Measurements from ENCODE around the gene RBM47. TPM values are rescaled to one million over a fixed set of nuclear protein-coding genes. Genes with fewer than 3 reads are reported as not detected.

RBM47 gene
- total RNA-seq, 1 donor from 2014 or later, result 4.6 TPM

DNA sequence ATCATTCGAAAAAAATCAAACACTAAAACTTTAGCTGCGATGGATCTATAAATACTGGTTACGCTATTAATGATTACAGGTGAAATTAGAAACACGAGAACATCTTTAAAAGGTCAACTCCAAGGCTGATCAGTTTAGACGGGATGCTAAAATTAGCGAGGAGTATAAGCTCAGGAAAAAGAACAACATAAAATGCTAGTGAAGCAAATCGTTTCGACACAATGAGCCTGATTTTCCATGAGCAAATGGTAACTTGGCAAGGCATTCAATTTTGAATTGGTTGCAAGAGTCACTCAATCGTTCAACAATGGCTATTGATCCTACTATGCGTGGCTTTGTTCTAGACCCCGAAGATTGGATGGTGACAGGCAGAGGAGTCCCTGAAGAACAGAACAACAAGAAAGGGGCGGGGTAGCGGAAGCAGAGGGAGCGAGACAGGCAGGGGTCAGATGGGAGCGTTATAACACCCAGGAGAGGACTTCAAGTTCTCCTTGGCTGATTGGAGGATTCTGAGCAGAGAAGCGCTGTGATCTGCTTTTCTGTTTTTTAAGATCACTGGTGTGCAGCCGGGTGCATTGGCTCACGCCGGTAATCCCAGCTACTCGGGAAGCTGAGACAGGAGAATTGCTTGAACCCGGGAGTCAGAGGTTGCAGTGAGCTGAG lies 146.5 kb downstream of the RBM47 start:
- H3K4me1 Mint-ChIP-seq (ENCODE audit: unreplicated experiment), result peaks cover 2% of the 10 kb centered on the region
- TF ChIP-seq, protein P1, sequence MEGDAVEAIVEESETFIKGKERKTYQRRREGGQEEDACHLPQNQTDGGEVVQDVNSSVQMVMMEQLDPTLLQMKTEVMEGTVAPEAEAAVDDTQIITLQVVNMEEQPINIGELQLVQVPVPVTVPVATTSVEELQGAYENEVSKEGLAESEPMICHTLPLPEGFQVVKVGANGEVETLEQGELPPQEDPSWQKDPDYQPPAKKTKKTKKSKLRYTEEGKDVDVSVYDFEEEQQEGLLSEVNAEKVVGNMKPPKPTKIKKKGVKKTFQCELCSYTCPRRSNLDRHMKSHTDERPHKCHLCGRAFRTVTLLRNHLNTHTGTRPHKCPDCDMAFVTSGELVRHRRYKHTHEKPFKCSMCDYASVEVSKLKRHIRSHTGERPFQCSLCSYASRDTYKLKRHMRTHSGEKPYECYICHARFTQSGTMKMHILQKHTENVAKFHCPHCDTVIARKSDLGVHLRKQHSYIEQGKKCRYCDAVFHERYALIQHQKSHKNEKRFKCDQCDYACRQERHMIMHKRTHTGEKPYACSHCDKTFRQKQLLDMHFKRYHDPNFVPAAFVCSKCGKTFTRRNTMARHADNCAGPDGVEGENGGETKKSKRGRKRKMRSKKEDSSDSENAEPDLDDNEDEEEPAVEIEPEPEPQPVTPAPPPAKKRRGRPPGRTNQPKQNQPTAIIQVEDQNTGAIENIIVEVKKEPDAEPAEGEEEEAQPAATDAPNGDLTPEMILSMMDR (IDR thresholded peaks at IDR 0.05; ENCODE audit: unreplicated experiment), result no peak
- H3K27me3 Mint-ChIP-seq (ENCODE audit: unreplicated experiment), result no peaks in the 10 kb centered on the region
- no peaks in the 10 kb centered on the region for H3K9me3 Mint-ChIP-seq (ENCODE audit: unreplicated experiment)
- H3K27ac Mint-ChIP-seq (ENCODE audit: unreplicated experiment), result no peak overlapping the region
- H3K36me3 Mint-ChIP-seq (ENCODE audit: low read depth, unreplicated experiment), result no peaks in the 10 kb centered on the region
- DNase-seq (ENCODE audit: low spot score), result no peak
- H3K4me3 Mint-ChIP-seq (ENCODE audit: unreplicated experiment), result no peak overlapping the region

DNA sequence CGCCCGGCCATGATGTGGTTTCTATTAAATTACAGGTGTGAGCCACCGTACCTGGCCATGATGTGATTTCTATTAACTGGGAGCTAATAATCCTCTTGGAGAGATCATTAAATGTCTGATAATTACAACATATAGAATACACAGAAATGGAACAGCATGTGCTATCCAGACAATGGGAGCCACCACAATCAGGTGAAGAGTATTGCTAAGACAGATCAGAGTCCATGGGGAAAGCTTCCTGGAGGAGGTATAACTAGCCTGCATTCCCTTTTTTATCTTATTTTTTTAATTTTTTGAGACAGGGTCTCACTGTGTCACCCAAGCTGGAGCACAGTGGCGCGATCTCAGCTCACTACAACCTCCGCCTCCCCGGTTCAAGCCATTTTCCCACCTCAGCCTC lies 147.7 kb downstream of the RBM47 start:
- TF ChIP-seq, protein P1 (IDR thresholded peaks at IDR 0.05; ENCODE audit: unreplicated experiment), result no peak
- DNase-seq (ENCODE audit: low spot score), result no peak
- Mint-ChIP-seq H3K27ac (ENCODE audit: unreplicated experiment) (no peak overlapping the region), H3K9me3 (ENCODE audit: unreplicated experiment) (no peaks in the 10 kb centered on the region), H3K27me3 (ENCODE audit: unreplicated experiment) (no peaks in the 10 kb centered on the region), H3K4me1 (ENCODE audit: unreplicated experiment) (peaks cover 2% of the 10 kb centered on the region), H3K36me3 (ENCODE audit: low read depth, unreplicated experiment) (no peaks in the 10 kb centered on the region), H3K4me3 (ENCODE audit: unreplicated experiment) (no peak overlapping the region)

DNA sequence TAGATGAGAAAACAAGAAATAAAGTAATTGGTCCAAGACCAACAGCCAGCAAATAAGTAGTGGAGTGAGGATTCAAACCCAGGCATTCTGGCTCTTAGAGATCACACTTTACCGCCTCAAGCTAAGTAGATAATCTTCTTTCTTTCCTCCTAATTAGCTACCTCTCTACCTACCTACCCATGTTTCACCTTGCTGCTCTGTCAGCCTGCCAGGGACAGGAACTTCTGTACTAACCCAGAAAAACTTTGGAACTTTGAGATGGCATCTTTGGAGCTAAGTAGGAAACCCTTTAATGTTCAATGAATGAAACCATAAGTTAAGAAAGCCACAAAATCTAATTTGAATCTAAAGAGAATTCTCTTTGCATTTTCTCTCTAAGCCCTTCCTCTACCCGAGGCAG lies 149.4 kb downstream of the RBM47 start:
- no peaks in the 10 kb centered on the region for H3K36me3 Mint-ChIP-seq (ENCODE audit: low read depth, unreplicated experiment)

DNA sequence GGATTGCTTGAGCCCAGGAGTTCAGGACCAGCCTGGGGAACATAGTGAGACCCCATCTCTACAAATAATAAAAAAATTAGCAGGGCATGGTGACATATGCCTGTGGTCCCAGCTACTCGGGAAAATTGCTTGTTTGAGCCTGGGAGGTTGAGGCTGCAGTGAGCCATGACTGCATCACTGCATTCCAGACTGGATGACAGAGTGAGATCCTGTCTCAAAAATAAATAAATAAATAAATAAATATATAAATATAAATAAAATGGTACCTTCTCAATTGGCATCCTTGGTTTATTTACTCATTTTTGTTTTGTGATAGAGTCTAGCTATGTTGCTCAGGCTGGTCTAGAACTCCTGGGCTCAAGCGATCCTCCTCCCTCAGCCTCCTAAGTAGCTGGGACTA lies 150.3 kb downstream of the RBM47 start:
- DNase-seq (ENCODE audit: low spot score), result no peak
- no peaks in the 10 kb centered on the region for H3K9me3 Mint-ChIP-seq (ENCODE audit: unreplicated experiment)
- no peak overlapping the region for H3K27ac Mint-ChIP-seq (ENCODE audit: unreplicated experiment)
- H3K27me3 Mint-ChIP-seq (ENCODE audit: unreplicated experiment), result no peaks in the 10 kb centered on the region
- no peak overlapping the region for H3K4me3 Mint-ChIP-seq (ENCODE audit: unreplicated experiment)
- H3K4me1 Mint-ChIP-seq (ENCODE audit: unreplicated experiment), result peaks cover 2% of the 10 kb centered on the region
- no peaks in the 10 kb centered on the region for H3K36me3 Mint-ChIP-seq (ENCODE audit: low read depth, unreplicated experiment)
- TF ChIP-seq, protein P1 (IDR thresholded peaks at IDR 0.05; ENCODE audit: unreplicated experiment), result no peak

More for the DNA sequence above, 149.4 kb downstream of the RBM47 start:
- no peaks in the 10 kb centered on the region for H3K27me3 Mint-ChIP-seq (ENCODE audit: unreplicated experiment)
- TF ChIP-seq, protein P1 (IDR thresholded peaks at IDR 0.05; ENCODE audit: unreplicated experiment), result no peak
- H3K4me3 Mint-ChIP-seq (ENCODE audit: unreplicated experiment), result no peak overlapping the region
- DNase-seq (ENCODE audit: low spot score), result no peak
- H3K9me3 Mint-ChIP-seq (ENCODE audit: unreplicated experiment), result no peaks in the 10 kb centered on the region
- H3K4me1 Mint-ChIP-seq (ENCODE audit: unreplicated experiment), result peaks cover 2% of the 10 kb centered on the region
- no peak overlapping the region for H3K27ac Mint-ChIP-seq (ENCODE audit: unreplicated experiment)

DNA sequence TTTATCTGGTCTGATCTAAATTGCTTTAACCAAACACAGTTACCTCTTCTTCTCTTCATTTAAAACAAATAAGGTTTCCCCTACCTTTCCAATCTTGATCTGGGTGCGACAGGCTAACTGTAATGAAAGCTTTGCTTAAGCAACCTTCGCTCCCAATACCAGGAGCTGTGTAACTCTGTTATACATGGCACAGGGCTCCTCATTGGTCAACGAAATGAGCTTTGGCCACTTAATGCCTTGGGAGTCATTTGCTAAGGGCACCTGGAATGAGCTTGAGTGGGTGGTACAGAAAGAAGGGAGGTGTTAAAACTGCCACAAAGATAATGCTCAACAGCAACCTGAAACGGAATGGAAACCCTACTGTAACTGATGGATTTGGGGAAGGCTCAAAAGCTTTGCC lies 154.1 kb downstream of the RBM47 start:
- DNase-seq (ENCODE audit: low spot score), result no peak
- H3K27ac Mint-ChIP-seq (ENCODE audit: unreplicated experiment), result no peak overlapping the region
- TF ChIP-seq, protein P1 (IDR thresholded peaks at IDR 0.05; ENCODE audit: unreplicated experiment), result no peak
- H3K36me3 Mint-ChIP-seq (ENCODE audit: low read depth, unreplicated experiment), result no peaks in the 10 kb centered on the region
- no peaks in the 10 kb centered on the region for H3K27me3 Mint-ChIP-seq (ENCODE audit: unreplicated experiment)
- no peak overlapping the region for H3K4me3 Mint-ChIP-seq (ENCODE audit: unreplicated experiment)
- no peaks in the 10 kb centered on the region for H3K4me1 Mint-ChIP-seq (ENCODE audit: unreplicated experiment)
- H3K9me3 Mint-ChIP-seq (ENCODE audit: unreplicated experiment), result no peaks in the 10 kb centered on the region

All from endothelial cell (in vitro differentiated cells).